Transverse colon (tissue), 4 donors: ENCODE data around the gene NR3C2. TPM values are rescaled to one million over a fixed set of nuclear protein-coding genes. Genes with fewer than 3 reads are reported as not detected.

Experiments
- DNase-seq: peaks from one replicate; pipeline ENCODE4 v3.0.0-alpha.2; 2019
- H3K27ac ChIP-seq, 4 donors: fragments of 200-600 bp; sonication (generic); 2 replicates each; pipeline ENCODE4 v1.5.1; 2016 to 2018; ENCODE audit warnings: inconsistent platforms in 4 of 4
- H3K27me3 ChIP-seq: fragments of 200-600 bp; sonication (generic); 2 replicates; pipeline ENCODE4 v1.5.1; 2017; ENCODE audit warnings: inconsistent platforms
- H3K36me3 ChIP-seq, 4 donors: fragments of 200-600 bp; sonication (generic); 2 replicates each; pipeline ENCODE4 v1.5.1; 2017 to 2019; ENCODE audit warnings: inconsistent platforms in 4 of 4
- H3K4me1 ChIP-seq, 4 donors: fragments of 200-600 bp; sonication (generic); 2 replicates each; pipeline ENCODE4 v1.5.1; 2017 to 2020; ENCODE audit warnings: inconsistent platforms in 4 of 4
- H3K4me3 ChIP-seq, 4 donors: fragments of 200-600 bp; sonication (generic); 1 replicate in 1 of 4; 2 replicates in 3 of 4; pipeline versions ENCODE4 v1.5.1 to v1.6.1; 2017 to 2019; ENCODE audit warnings: inconsistent platforms in 4 of 4
- H3K9me3 ChIP-seq, 2 donors: fragments of 200-600 bp; sonication (generic); 2 replicates each; pipeline ENCODE4 v1.5.1; 2017 to 2019; ENCODE audit warnings: inconsistent platforms in 2 of 2
- EP300 ChIP-seq: sonication (generic); formaldehyde crosslinking; IDR thresholded peaks from one replicate; pipeline ENCODE4 v1.6.1; 2017; ENCODE audit warnings: antibody characterized with exemption, low read depth
- POLR2A ChIP-seq: fragments of 450-650 bp; IDR thresholded peaks from one replicate; pipeline ENCODE4 v1.6.1; 2016; ENCODE audit warnings: antibody characterized with exemption, mild to moderate bottlenecking, moderate library complexity
- POLR2AphosphoS5 ChIP-seq, 3 donors: sonication (generic); formaldehyde crosslinking; IDR thresholded peaks; one replicate each; pipeline ENCODE4 v1.6.1; 2016; ENCODE audit warnings: antibody characterized with exemption in 3 of 3
- WGBS, 2 donors: methylation state at CpG; one replicate each; pipeline ENCODE4 v1.1.5; 2018; ENCODE audit warnings: low coverage in 1 of 2; 5-methylcytosine and 5-hydroxymethylcytosine counted together
- in situ Hi-C, 4 donors: fragments of 200-750 bp; cut with MboI; loops; one replicate each; pipeline versions ENCODE4 v1.15.0 to v1.15.1; 2017; ENCODE audit warnings: low sequenced_read_pairs in 3 of 4, low pct_ligation_motif_present in 1 of 4, low pct_unique_long_range_greater_than_20kb in 1 of 4
- intact Hi-C: fragments of 100-400 bp; cut with DNase I; formaldehyde crosslinking; loops from one replicate; pipeline ENCODE4 v1.15.1; 2023; ENCODE audit warnings: low total_unique reads
- total RNA-seq, 4 donors: library from RNA; depleted of rRNA; stranded (reverse); fragments of >200 nt; gene quantifications; one replicate each; pipeline ENCODE4 v1.1.0, GENCODE V29; 2016
- TF ChIP-seq, protein P1 (sequence below), 5 experiments: fragments of 200-600 bp in 3 of 5; fragments of 450-650 bp in 2 of 5; sonication (generic) in 3 of 5; IDR thresholded peaks; 1 replicate in 2 of 5; 2 replicates in 3 of 5; pipeline ENCODE4 v1.5.1; 2016 to 2017; ENCODE audit warnings: antibody characterized with exemption in 5 of 5, inconsistent platforms in 3 of 5, mild to moderate bottlenecking in 2 of 5, moderate library complexity in 1 of 5

Gene NR3C2
- total RNA-seq, 4 donors from 2014 or later, result 55.5 to 147 (median 125) TPM

DNA sequence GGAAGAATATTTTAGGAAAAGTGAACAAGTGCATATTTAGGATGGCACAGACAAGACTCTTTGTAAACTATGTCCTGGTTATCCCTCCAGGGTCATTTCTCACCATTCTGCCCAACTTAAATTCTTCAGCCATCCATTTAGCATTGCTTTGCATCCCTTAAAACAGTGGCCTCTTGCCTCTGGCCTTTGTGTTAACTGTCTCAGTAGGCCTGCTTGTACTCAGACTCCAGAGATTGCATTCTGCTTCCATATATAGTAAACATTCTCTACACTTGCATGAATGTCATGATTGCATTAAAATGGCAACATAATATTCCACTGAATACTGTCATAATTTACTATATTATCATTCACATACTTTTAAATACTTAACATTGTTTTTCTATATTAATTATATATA is 43.2 kb downstream of the NR3C2 start:
- DNase-seq, result no peak
- peaks cover 6 to 42% (median 14%) of the 10 kb centered on the region in 4 donors for H3K4me1 ChIP-seq
- H3K9me3 ChIP-seq, result no peaks in the 10 kb centered on the region
- H3K27ac ChIP-seq, result peak overlapping the region in 1 of 4 donors; percentile 14
- H3K36me3 ChIP-seq, result no peaks in the 10 kb centered on the region
- intact Hi-C loops, result no loop called here
- H3K27me3 ChIP-seq, result no peaks in the 10 kb centered on the region
- no peak overlapping the region for H3K4me3 ChIP-seq
- in situ Hi-C loops, result no loop called here
- TF ChIP-seq EP300 (no peak), POLR2AphosphoS5 (IDR thresholded peaks at IDR 0.05) (peak in 1 of 3 donors; percentile 21), POLR2A (no peak)

DNA sequence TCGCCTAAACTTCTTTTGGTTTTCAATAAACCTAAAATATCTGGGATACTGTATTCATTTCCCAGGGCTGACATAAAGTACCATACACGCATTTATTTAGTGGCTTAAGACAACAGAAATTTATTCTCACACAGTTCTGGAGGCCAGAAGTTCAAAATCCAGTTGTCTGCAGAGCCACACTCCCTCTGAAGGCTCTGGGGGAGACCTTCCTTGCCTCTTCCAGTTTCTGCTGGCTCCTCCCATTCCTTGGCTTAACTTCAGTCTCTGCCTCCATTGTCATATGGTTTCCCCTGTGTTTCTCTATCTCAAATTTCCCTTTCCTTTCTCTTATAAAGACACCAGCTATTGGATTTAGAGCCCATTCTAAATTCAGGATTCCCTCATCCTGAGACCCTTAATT is 44.4 kb downstream of the NR3C2 start:
- TF ChIP-seq EP300 (no peak), POLR2AphosphoS5 (IDR thresholded peaks at IDR 0.05) (no peak), POLR2A (no peak)
- TF ChIP-seq, protein P1, sequence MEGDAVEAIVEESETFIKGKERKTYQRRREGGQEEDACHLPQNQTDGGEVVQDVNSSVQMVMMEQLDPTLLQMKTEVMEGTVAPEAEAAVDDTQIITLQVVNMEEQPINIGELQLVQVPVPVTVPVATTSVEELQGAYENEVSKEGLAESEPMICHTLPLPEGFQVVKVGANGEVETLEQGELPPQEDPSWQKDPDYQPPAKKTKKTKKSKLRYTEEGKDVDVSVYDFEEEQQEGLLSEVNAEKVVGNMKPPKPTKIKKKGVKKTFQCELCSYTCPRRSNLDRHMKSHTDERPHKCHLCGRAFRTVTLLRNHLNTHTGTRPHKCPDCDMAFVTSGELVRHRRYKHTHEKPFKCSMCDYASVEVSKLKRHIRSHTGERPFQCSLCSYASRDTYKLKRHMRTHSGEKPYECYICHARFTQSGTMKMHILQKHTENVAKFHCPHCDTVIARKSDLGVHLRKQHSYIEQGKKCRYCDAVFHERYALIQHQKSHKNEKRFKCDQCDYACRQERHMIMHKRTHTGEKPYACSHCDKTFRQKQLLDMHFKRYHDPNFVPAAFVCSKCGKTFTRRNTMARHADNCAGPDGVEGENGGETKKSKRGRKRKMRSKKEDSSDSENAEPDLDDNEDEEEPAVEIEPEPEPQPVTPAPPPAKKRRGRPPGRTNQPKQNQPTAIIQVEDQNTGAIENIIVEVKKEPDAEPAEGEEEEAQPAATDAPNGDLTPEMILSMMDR (IDR thresholded peaks at IDR 0.05), result no peak
- WGBS, 2 donors, result 69 to 72% methylated on average over 2 of the region's 2 CpGs
- H3K4me1 ChIP-seq, result peaks cover 6 to 40% (median 14%) of the 10 kb centered on the region in 4 donors
- no peak for DNase-seq
- no peaks in the 10 kb centered on the region for H3K27me3 ChIP-seq
- H3K27ac ChIP-seq, result peak overlapping the region; percentile 24 to 71 (median 61)
- H3K9me3 ChIP-seq, result no peaks in the 10 kb centered on the region
- intact Hi-C loops (no loop called here), in situ Hi-C loops (no loop called here)
- H3K4me3 ChIP-seq, result no peak overlapping the region
- no peaks in the 10 kb centered on the region for H3K36me3 ChIP-seq

DNA sequence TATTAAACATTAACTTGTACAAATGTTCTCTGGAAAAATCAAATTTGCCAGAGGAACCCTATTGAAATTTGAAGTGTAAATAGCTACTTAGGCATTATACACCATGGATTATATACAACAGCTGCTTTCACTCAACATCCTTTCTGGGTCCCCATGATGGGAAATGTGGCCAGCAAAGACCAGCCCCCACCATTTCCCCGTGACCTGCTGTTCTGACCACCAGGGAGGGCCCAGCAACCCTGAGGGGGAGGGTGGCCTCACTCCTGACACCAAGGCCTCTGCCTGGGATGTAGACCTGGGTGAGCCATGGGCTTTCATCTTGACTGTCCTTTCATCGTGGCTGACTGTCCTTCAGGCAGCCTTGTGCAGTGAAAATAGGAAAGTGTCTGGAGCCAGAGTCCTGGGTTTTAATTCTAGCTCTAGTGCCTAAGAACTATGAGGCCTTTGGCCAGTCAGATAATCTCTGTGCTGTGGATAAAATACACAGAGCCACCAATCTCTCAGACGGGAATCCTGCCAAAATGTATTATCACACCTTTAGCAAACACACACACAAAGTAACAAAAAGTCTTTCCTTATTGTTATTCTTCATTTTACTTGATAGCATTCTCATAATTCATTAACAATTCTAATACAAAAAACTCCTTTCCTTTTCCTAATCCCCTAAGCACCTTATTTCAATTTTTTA is 45.1 kb downstream of the NR3C2 start:
- H3K27ac ChIP-seq, result peak overlapping the region; percentile 24 to 71 (median 61)
- peak; percentile 16 for DNase-seq
- in situ Hi-C loops, result no loop called here
- TF ChIP-seq POLR2AphosphoS5 (IDR thresholded peaks at IDR 0.05) (no peak), POLR2A (no peak), EP300 (no peak)
- TF ChIP-seq, protein P1 (IDR thresholded peaks at IDR 0.05), result no peak
- peaks cover 6 to 40% (median 14%) of the 10 kb centered on the region in 4 donors for H3K4me1 ChIP-seq
- no peaks in the 10 kb centered on the region for H3K27me3 ChIP-seq
- no peaks in the 10 kb centered on the region for H3K36me3 ChIP-seq
- H3K9me3 ChIP-seq, result no peaks in the 10 kb centered on the region
- intact Hi-C loops, result no loop called here
- 45 to 64% methylated on average over 1 to 3 of the region's 3 CpGs for WGBS, 2 donors
- no peak overlapping the region for H3K4me3 ChIP-seq

DNA sequence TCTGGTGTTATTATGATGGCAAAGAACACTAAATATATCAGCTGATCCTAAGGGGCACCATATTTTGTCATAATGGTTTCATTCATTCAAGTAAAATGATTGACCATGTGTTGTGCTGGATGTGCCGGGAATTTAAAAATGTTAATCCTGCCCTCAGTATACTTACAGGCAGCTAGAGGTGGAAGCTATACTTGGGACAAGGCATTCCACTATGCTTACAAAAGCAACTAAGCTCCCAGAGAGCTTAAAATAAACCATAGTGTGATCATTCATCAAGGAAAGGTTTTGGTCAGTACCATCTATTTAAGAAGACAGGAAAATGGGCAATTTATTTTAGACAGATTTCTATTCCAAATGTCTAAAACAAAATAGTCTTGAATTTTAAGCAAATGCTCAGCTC is 46.4 kb downstream of the NR3C2 start:
- DNase-seq, result no peak
- Histone ChIP-seq H3K27me3 (no peaks in the 10 kb centered on the region), H3K36me3 (no peaks in the 10 kb centered on the region), H3K4me3 (no peak overlapping the region), H3K27ac (no peak overlapping the region), H3K4me1 (peaks cover 6 to 46% (median 16%) of the 10 kb centered on the region in 4 donors), H3K9me3 (no peaks in the 10 kb centered on the region)
- 89 to 92% methylated on average over 1 of the region's 1 CpG for WGBS, 2 donors
- TF ChIP-seq, protein P1 (IDR thresholded peaks at IDR 0.05), result no peak
- TF ChIP-seq POLR2AphosphoS5 (IDR thresholded peaks at IDR 0.05) (no peak), EP300 (no peak)
- intact Hi-C loops (no loop called here), in situ Hi-C loops (no loop called here)
